WERI-Rb-1 (cell line): Measurements from ENCODE around the gene BCKDHB.
"Not testable (repeated sequence)": the region's sequence is repeated elsewhere in the genome, so short reads cannot be mapped to it uniquely, and the experiment has no call there.

ENCODE experiments used
- DNase-seq: peaks from one replicate; pipeline ENCODE4 v3.0.0-alpha.2; 2020
- H3K27ac ChIP-seq: fragments of 250-450 bp; sonication (Bioruptor Pico); 2 replicates; pipeline ENCODE4 v1.5.1; 2020; ENCODE audit warnings: mild to moderate bottlenecking, moderate library complexity
- H3K27me3 ChIP-seq: fragments of 250-450 bp; sonication (Bioruptor Pico); 2 replicates; pipeline ENCODE4 v1.5.1; 2021; ENCODE audit warnings: mild to moderate bottlenecking, low read depth, moderate library complexity; ENCODE audit not compliant: insufficient read depth, severe bottlenecking
- H3K36me3 ChIP-seq: fragments of 250-450 bp; sonication (Bioruptor Pico); 2 replicates; pipeline ENCODE4 v1.5.1; 2020; ENCODE audit warnings: mild to moderate bottlenecking, moderate library complexity
- H3K4me3 ChIP-seq: 2 replicates; pipeline ENCODE4 v1.5.1; 2011; ENCODE audit warnings: low read depth, mild to moderate bottlenecking, control low read depth, low read length
- H3K9me3 ChIP-seq: fragments of 250-450 bp; sonication (Bioruptor Pico); 2 replicates; pipeline ENCODE4 v1.5.1; 2021; ENCODE audit warnings: mild to moderate bottlenecking, moderate library complexity; ENCODE audit not compliant: severe bottlenecking
- CTCF ChIP-seq: IDR thresholded peaks from 2 replicates; pipeline ENCODE4 v1.5.1; 2011; ENCODE audit warnings: low read depth, mild to moderate bottlenecking, control low read depth, inconsistent platforms, low read length

Gene BCKDHB

DNA sequence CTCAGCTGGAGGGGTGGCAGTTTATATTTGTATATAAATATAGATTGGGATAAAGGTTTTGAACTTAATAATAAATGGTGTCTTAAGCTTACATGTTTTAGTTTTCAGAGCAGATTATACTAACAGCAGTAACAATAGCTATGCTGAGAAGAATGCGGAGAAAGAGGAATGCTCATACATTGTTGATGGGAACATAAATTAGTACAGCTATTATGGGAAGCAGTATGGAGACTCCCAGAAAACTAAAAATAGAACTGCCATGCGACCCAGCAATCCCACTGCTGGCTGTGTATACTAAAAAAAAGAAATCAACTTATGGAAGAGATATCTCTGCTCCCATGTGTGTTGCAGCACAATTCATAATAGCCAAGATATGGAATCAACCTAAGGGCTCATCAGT lies 127.9 kb downstream of the BCKDHB start:
- TF ChIP-seq CTCF: no peak
- H3K27me3 ChIP-seq: no peaks in the 10 kb centered on the region

DNA sequence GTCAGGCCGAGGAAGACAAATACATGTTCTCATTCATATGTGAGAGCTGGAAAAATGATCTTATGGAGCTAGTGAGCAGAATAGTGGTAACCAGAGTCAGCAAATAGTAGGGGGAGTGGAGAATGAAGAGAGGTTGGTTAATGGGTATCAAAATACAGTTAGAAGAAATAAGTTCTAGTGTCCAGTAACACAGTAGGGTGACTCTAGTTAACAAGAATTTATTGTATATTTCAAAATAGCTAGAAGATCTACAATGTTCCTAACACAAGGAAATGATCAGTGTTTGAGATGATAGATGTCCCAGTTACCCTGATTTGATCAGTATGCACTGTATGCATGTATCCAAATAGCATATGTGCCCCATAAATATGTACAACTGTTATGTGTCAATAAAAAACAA lies 128.4 kb downstream of the BCKDHB start:
- no peak overlapping the region for H3K4me3 ChIP-seq
- no peaks in the 10 kb centered on the region for H3K9me3 ChIP-seq
- DNase-seq: no peak
- no peaks in the 10 kb centered on the region for H3K36me3 ChIP-seq
- H3K27me3 ChIP-seq: no peaks in the 10 kb centered on the region
- H3K27ac ChIP-seq: no peak overlapping the region
- no peak for TF ChIP-seq CTCF

More for the DNA sequence above, 127.9 kb downstream of the BCKDHB start:
- H3K27ac ChIP-seq: no peak overlapping the region
- H3K9me3 ChIP-seq: no peaks in the 10 kb centered on the region
- H3K36me3 ChIP-seq: no peaks in the 10 kb centered on the region
- H3K4me3 ChIP-seq: no peak overlapping the region
- no peak for DNase-seq

- Histone ChIP-seq H3K9me3 (no peaks in the 10 kb centered on the region), H3K27me3 (no peaks in the 10 kb centered on the region), H3K27ac (no peak overlapping the region), H3K4me3 (no peak overlapping the region), H3K36me3 (no peaks in the 10 kb centered on the region)
- DNase-seq: no peak
- no peak for TF ChIP-seq CTCF
Measured at GRCh38 chr6:80235647-80236046, 129.2 kb downstream of the BCKDHB start.

- H3K27me3 ChIP-seq, H3K9me3 ChIP-seq, H3K27ac ChIP-seq, H3K36me3 ChIP-seq, DNase-seq, H3K4me3 ChIP-seq: not testable (repeated sequence)
Measured at GRCh38 chr6:80238754-80239153, 132.3 kb downstream of the BCKDHB start.

GRCh38 chr6:80245043-80245442 lies 138.6 kb downstream of the BCKDHB start:
- H3K4me3 ChIP-seq: no peak overlapping the region
- TF ChIP-seq CTCF: no peak
- DNase-seq: no peak

GRCh38 chr6:80249897-80250296 lies 143.4 kb downstream of the BCKDHB start:
- Histone ChIP-seq H3K9me3 (no peaks in the 10 kb centered on the region), H3K27ac (no peak overlapping the region), H3K4me3 (no peak overlapping the region), H3K27me3 (no peaks in the 10 kb centered on the region), H3K36me3 (no peaks in the 10 kb centered on the region)
- DNase-seq: no peak
- TF ChIP-seq CTCF: no peak

More at GRCh38 chr6:80245043-80245442, 138.6 kb downstream of the BCKDHB start:
- Histone ChIP-seq H3K27ac (no peak overlapping the region), H3K9me3 (no peaks in the 10 kb centered on the region), H3K36me3 (no peaks in the 10 kb centered on the region), H3K27me3 (no peaks in the 10 kb centered on the region)
